GM12892 (cell line): ENCODE results near the gene LDLRAD4.

Experiments
- POLR2A ChIP-seq: IDR thresholded peaks from 2 replicates; pipeline ENCODE4 v1.6.1; 2011; ENCODE audit warnings: low read depth, low read length, control low read depth
- POLR2AphosphoS5 ChIP-seq: IDR thresholded peaks from 2 replicates; pipeline ENCODE4 v1.6.1; 2011; ENCODE audit warnings: low read depth, low read length, control low read depth
- TAF1 ChIP-seq: IDR thresholded peaks from 2 replicates; pipeline ENCODE4 v1.6.1; 2011; ENCODE audit warnings: low read depth, mild to moderate bottlenecking, control low read depth, low read length, borderline replicate concordance

- TF ChIP-seq POLR2AphosphoS5 (no peak), TAF1 (no peak), POLR2A (no peak)
Measured at GRCh38 chr18:13661779-13662256, 443.3 kb downstream of the LDLRAD4 start.
